Endodermal cell (in vitro differentiated cells): ENCODE results near the gene HMGCS2. TPM values are rescaled to one million over a fixed set of nuclear protein-coding genes. Genes with fewer than 3 reads are reported as not detected.

Experiments
- DNase-seq: peaks from one replicate; pipeline ENCODE4 v3.0.0-alpha.2; 2017
- H3K27ac ChIP-seq: 2 replicates; pipeline ENCODE4 v1.5.1; 2013; ENCODE audit warnings: mild to moderate bottlenecking, low read depth, low read length, moderate library complexity
- H3K27me3 ChIP-seq: 2 replicates; pipeline ENCODE4 v1.6.1; 2013; ENCODE audit warnings: mild to moderate bottlenecking, low read length, moderate library complexity; ENCODE audit not compliant: insufficient read depth, control insufficient read depth, poor library complexity, severe bottlenecking
- H3K36me3 ChIP-seq: 2 replicates; pipeline ENCODE4 v1.7.0; 2013; ENCODE audit warnings: mild to moderate bottlenecking, low read length, moderate library complexity; ENCODE audit not compliant: control insufficient read depth, insufficient read depth
- H3K4me1 ChIP-seq: one replicate; pipeline ENCODE4 v1.7.0; 2013; ENCODE audit warnings: low read length; ENCODE audit not compliant: control insufficient read depth, insufficient read depth
- H3K4me3 ChIP-seq: 2 replicates; pipeline ENCODE4 v1.5.1; 2013; ENCODE audit warnings: mild to moderate bottlenecking, low read length, moderate library complexity
- H3K9ac ChIP-seq: 2 replicates; pipeline ENCODE4 v1.6.1; 2013; ENCODE audit warnings: mild to moderate bottlenecking, low read length, moderate library complexity; ENCODE audit not compliant: poor library complexity, severe bottlenecking; ENCODE audit errors: extremely low read depth
- H3K9me3 ChIP-seq: 2 replicates; pipeline ENCODE4 v1.6.1; 2013; ENCODE audit warnings: mild to moderate bottlenecking, low read length, moderate library complexity; ENCODE audit not compliant: control insufficient read depth
- H3K27ac Mint-ChIP-seq: 2 replicates; pipeline ENCODE4 v1.8.0; 2020; ENCODE audit warnings: mixed read lengths
- H3K27me3 Mint-ChIP-seq: 2 replicates; pipeline ENCODE4 v1.8.0; 2021; ENCODE audit warnings: mild to moderate bottlenecking, mixed read lengths; ENCODE audit not compliant: insufficient read depth
- H3K36me3 Mint-ChIP-seq: 2 replicates; pipeline ENCODE4 v1.8.0; 2020; ENCODE audit warnings: low read depth, mixed read lengths
- H3K4me1 Mint-ChIP-seq: 2 replicates; pipeline ENCODE4 v1.8.0; 2020; ENCODE audit warnings: mixed read lengths
- H3K4me3 Mint-ChIP-seq: 2 replicates; pipeline ENCODE4 v1.8.0; 2020; ENCODE audit warnings: mild to moderate bottlenecking, moderate library complexity, mixed read lengths
- H3K9me3 Mint-ChIP-seq: 2 replicates; pipeline ENCODE4 v1.8.0; 2020; ENCODE audit warnings: mild to moderate bottlenecking, mixed read lengths
- CTCF ChIP-seq: fragments of 200-600 bp; sonication (generic); conservative IDR thresholded peaks from 2 replicates; pipeline ENCODE4 v1.5.0; 2021; ENCODE audit warnings: antibody characterized with exemption, mild to moderate bottlenecking
- WGBS, 2 experiments: methylation state at CpG; one replicate each; pipeline versions ENCODE4 v1.1.5 to v1.1.7; 2013; ENCODE audit warnings: missing lambda C conversion rate in 2 of 2, mixed read lengths in 1 of 2; ENCODE audit not compliant: insufficient coverage in 1 of 2, insufficient read length in 1 of 2; 5-methylcytosine and 5-hydroxymethylcytosine counted together
- total RNA-seq, 2 donors: library from RNA; stranded (reverse); fragmentation: NEBNext Ultra II Directional in 1 of 2; extraction: Animal tissue kit (Norgen Biotek cat#: 25700) in 1 of 2; gene quantifications; 2 replicates in 1 of 2; 3 replicates in 1 of 2; pipeline ENCODE4 v1.2.1, GENCODE V29; 2021

HMGCS2 gene
- total RNA-seq, 2 donors from 2014 or later, result not detected

GRCh38 chr1:119718409-119718808 is 50.3 kb downstream of the HMGCS2 start:
- Mint-ChIP-seq H3K36me3 (peaks cover 36% of the 10 kb centered on the region), H3K27me3 (no peaks in the 10 kb centered on the region), H3K4me1 (peaks cover 38% of the 10 kb centered on the region), H3K27ac (no peak overlapping the region), H3K4me3 (no peak overlapping the region), H3K9me3 (no peaks in the 10 kb centered on the region)
- H3K9ac ChIP-seq, result no peak overlapping the region
- DNase-seq, result no peak
- H3K27me3 ChIP-seq, result no peaks in the 10 kb centered on the region
- peaks cover 36% of the 10 kb centered on the region for H3K36me3 ChIP-seq
- H3K27ac ChIP-seq, result no peak overlapping the region
- peaks cover 9% of the 10 kb centered on the region for H3K4me1 ChIP-seq
- TF ChIP-seq CTCF, result no peak
- H3K4me3 ChIP-seq, result no peak overlapping the region
- no peaks in the 10 kb centered on the region for H3K9me3 ChIP-seq

- peaks cover 8% of the 10 kb centered on the region for H3K36me3 ChIP-seq
- peak; percentile 16 for TF ChIP-seq CTCF
- Mint-ChIP-seq H3K4me3 (no peak overlapping the region), H3K27ac (peak overlapping the region; percentile 67), H3K27me3 (no peaks in the 10 kb centered on the region), H3K36me3 (peaks cover 8% of the 10 kb centered on the region), H3K9me3 (no peaks in the 10 kb centered on the region), H3K4me1 (peaks cover 44% of the 10 kb centered on the region)
- H3K27me3 ChIP-seq, result no peaks in the 10 kb centered on the region
- H3K27ac ChIP-seq, result no peak overlapping the region
- H3K4me3 ChIP-seq, result no peak overlapping the region
- no peak overlapping the region for H3K9ac ChIP-seq
- H3K9me3 ChIP-seq, result no peaks in the 10 kb centered on the region
- 84 to 92% methylated on average over 5 of the region's 5 CpGs for WGBS, 2 experiments
- DNase-seq, result peak; percentile 59
- peaks cover 12% of the 10 kb centered on the region for H3K4me1 ChIP-seq
Measured at GRCh38 chr1:119715542-119715941, 53.2 kb downstream of the HMGCS2 start.

GRCh38 chr1:119714583-119714982 is 54.1 kb downstream of the HMGCS2 start:
- no peaks in the 10 kb centered on the region for H3K27me3 ChIP-seq
- H3K9ac ChIP-seq, result no peak overlapping the region
- H3K27ac ChIP-seq, result no peak overlapping the region
- peak; percentile 48 for DNase-seq
- Mint-ChIP-seq H3K27ac (peak overlapping the region; percentile 91), H3K36me3 (peaks cover 3% of the 10 kb centered on the region), H3K9me3 (no peaks in the 10 kb centered on the region), H3K4me1 (peaks cover 44% of the 10 kb centered on the region), H3K27me3 (peaks cover 2% of the 10 kb centered on the region), H3K4me3 (peak overlapping the region; percentile 90)
- no peaks in the 10 kb centered on the region for H3K9me3 ChIP-seq
- no peak for TF ChIP-seq CTCF
- WGBS, 2 experiments, result 90 to 91% methylated on average over 4 to 8 of the region's 8 CpGs
- no peaks in the 10 kb centered on the region for H3K36me3 ChIP-seq
- peak overlapping the region; percentile 99 for H3K4me3 ChIP-seq
- peaks cover 12% of the 10 kb centered on the region for H3K4me1 ChIP-seq
